ENCODE results near the gene VGLL4.

- TF ChIP-seq CTCF (IDR thresholded peaks at IDR 0.05) (no peak), POLR2AphosphoS5 (IDR thresholded peaks at IDR 0.05) (no peak), POLR2A (IDR thresholded peaks at IDR 0.05) (no peak)
Observed at GRCh38 chr3:11584570-11584969, 59.1 kb downstream of the VGLL4 start.
